ENCODE measurements around the gene ANP32A. TPM values are rescaled to one million over a fixed set of nuclear protein-coding genes. Genes with fewer than 3 reads are reported as not detected.

Gene ANP32A
- total RNA-seq, 1 donor from 2014 or later: 333 TPM

DNA sequence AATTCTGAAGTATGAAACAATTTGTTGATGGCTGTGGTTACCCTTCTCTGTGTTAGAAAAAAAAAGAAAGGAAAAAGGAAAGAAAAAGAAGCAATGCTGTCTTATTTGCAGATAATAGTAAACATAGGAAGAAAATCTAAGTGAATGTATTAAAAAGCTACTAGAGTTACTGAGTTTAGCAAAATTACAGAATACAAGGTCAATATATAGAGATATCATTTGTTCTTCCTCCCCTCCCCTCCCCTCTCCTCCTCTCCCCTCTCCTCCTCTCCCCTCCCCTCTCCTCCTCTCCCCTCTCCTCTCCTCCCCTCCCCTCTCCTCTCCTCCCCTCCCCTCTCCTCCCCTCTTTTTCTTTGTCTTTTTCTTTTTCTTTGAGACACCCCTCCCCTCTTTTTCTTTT, 69.1 kb downstream of the ANP32A start:
- Histone ChIP-seq H3K4me2 (no peak overlapping the region), H3K9me3 (ENCODE audit: low read depth) (no peaks in the 10 kb centered on the region), H4K20me1 (ENCODE audit: low read depth) (no peaks in the 10 kb centered on the region), H3K27ac (no peak overlapping the region), H3K27me3 (no peaks in the 10 kb centered on the region), H3K9ac (no peak overlapping the region), H3K79me2 (ENCODE audit: low read depth) (no peaks in the 10 kb centered on the region), H2AFZ (replicated peaks) (no peak overlapping the region), H3K36me3 (no peaks in the 10 kb centered on the region), H3K4me3 (no peak overlapping the region), H3K4me1 (no peaks in the 10 kb centered on the region), H3F3A (ENCODE audit: low read depth) (no peaks in the 10 kb centered on the region)
- H3K4me3 Mint-ChIP-seq: no peak overlapping the region
- H3K27ac Mint-ChIP-seq: no peak overlapping the region
- no peak for TF ChIP-seq CTCF (IDR thresholded peaks at IDR 0.05)
- TF ChIP-seq EZH2 (IDR thresholded peaks at IDR 0.05): no peak
- TF ChIP-seq EZH2phosphoT487 (IDR thresholded peaks at IDR 0.05): no peak
- H3K4me1 Mint-ChIP-seq: no peaks in the 10 kb centered on the region
- peaks cover 4% of the 10 kb centered on the region for H3K9me3 Mint-ChIP-seq
- no peak for DNase-seq (ENCODE audit: low spot score)
- no peaks in the 10 kb centered on the region for H3K27me3 Mint-ChIP-seq (ENCODE audit: insufficient read depth, low read depth)
- H3K36me3 Mint-ChIP-seq: no peaks in the 10 kb centered on the region

DNA sequence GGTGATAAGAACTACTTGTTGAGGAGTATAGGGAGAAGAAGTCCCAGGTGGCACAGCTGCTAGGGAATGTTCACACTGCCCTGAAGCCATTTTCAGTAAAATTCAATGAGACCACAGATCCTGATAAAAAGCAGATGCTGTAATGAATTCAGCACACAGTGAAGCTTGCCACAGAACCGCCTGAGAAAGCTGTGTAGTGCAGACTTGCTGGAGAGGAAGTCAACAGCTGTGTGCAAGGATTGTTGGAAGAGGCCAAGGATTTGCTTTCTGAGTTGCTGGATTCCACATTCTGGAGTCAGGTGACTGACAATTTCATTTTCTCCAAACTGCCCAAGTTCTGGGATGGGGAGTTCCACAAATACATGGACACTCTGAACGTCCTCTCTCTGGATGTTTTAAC, 70.9 kb downstream of the ANP32A start:
- Mint-ChIP-seq H3K27me3 (ENCODE audit: insufficient read depth, low read depth) (no peaks in the 10 kb centered on the region), H3K36me3 (no peaks in the 10 kb centered on the region), H3K9me3 (peaks cover 4% of the 10 kb centered on the region), H3K4me3 (no peak overlapping the region), H3K27ac (no peak overlapping the region), H3K4me1 (no peaks in the 10 kb centered on the region)
- Histone ChIP-seq H3K4me3 (no peak overlapping the region), H3K4me1 (no peaks in the 10 kb centered on the region), H3K4me2 (no peak overlapping the region), H3F3A (ENCODE audit: low read depth) (no peaks in the 10 kb centered on the region), H3K9ac (no peak overlapping the region), H3K27me3 (no peaks in the 10 kb centered on the region), H4K20me1 (ENCODE audit: low read depth) (no peaks in the 10 kb centered on the region), H3K36me3 (no peaks in the 10 kb centered on the region), H3K79me2 (ENCODE audit: low read depth) (no peaks in the 10 kb centered on the region), H2AFZ (replicated peaks) (no peak overlapping the region), H3K27ac (no peak overlapping the region), H3K9me3 (ENCODE audit: low read depth) (no peaks in the 10 kb centered on the region)
- no peak for DNase-seq (ENCODE audit: low spot score)
- TF ChIP-seq CTCF (IDR thresholded peaks at IDR 0.05): no peak
- no peak for TF ChIP-seq EZH2 (IDR thresholded peaks at IDR 0.05)

DNA sequence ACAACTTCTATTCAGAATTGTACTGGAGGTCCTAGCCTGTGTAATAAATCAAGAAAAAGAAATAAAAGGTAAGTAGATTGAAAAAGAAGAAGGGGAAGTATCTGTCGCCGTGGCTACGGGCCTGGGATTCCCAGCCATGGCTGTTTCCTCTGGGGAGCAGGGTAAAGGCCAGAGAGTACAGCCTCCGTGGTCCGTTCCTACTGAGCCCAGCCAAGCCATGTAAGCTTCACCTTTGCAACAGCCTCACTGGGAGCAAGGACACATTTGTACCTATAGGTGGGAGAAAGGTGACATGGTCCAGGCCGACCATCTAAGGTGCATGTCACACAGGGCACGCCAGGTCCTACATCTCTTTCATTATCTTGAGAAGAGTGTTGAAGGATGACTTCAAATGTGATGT, 71.3 kb downstream of the ANP32A start:
- Histone ChIP-seq H3K4me1 (no peaks in the 10 kb centered on the region), H2AFZ (replicated peaks) (no peak overlapping the region), H3K9me3 (ENCODE audit: low read depth) (no peaks in the 10 kb centered on the region), H3K27ac (no peak overlapping the region), H4K20me1 (ENCODE audit: low read depth) (no peaks in the 10 kb centered on the region), H3K27me3 (no peaks in the 10 kb centered on the region), H3F3A (ENCODE audit: low read depth) (no peaks in the 10 kb centered on the region), H3K36me3 (no peaks in the 10 kb centered on the region), H3K9ac (no peak overlapping the region), H3K4me3 (no peak overlapping the region), H3K4me2 (no peak overlapping the region), H3K79me2 (ENCODE audit: low read depth) (no peaks in the 10 kb centered on the region)
- Mint-ChIP-seq H3K36me3 (no peaks in the 10 kb centered on the region), H3K27ac (no peak overlapping the region), H3K9me3 (peaks cover 4% of the 10 kb centered on the region), H3K4me1 (no peaks in the 10 kb centered on the region), H3K4me3 (no peak overlapping the region), H3K27me3 (ENCODE audit: insufficient read depth, low read depth) (no peaks in the 10 kb centered on the region)
- no peak for DNase-seq (ENCODE audit: low spot score)
- TF ChIP-seq EZH2 (IDR thresholded peaks at IDR 0.05): no peak
- no peak for TF ChIP-seq EZH2phosphoT487 (IDR thresholded peaks at IDR 0.05)
- no peak for TF ChIP-seq CTCF (IDR thresholded peaks at IDR 0.05)

GRCh38 chr15:68743256-68743655, 77.4 kb downstream of the ANP32A start:
- H3F3A ChIP-seq (ENCODE audit: low read depth): no peaks in the 10 kb centered on the region
- no peaks in the 10 kb centered on the region for H4K20me1 ChIP-seq (ENCODE audit: low read depth)
- no peak overlapping the region for H3K4me2 ChIP-seq
- H3K79me2 ChIP-seq (ENCODE audit: low read depth): no peaks in the 10 kb centered on the region
- Mint-ChIP-seq H3K4me3 (no peak overlapping the region), H3K9me3 (no peaks in the 10 kb centered on the region), H3K4me1 (no peaks in the 10 kb centered on the region), H3K36me3 (no peaks in the 10 kb centered on the region), H3K27me3 (ENCODE audit: insufficient read depth, low read depth) (peaks cover 2% of the 10 kb centered on the region), H3K27ac (no peak overlapping the region)
- H3K9ac ChIP-seq: no peak overlapping the region
- no peak for DNase-seq (ENCODE audit: low spot score)
- H2AFZ ChIP-seq (replicated peaks): no peak overlapping the region
- H3K27me3 ChIP-seq: no peaks in the 10 kb centered on the region
- H3K4me3 ChIP-seq: no peak overlapping the region
- no peaks in the 10 kb centered on the region for H3K4me1 ChIP-seq
- H3K9me3 ChIP-seq (ENCODE audit: low read depth): no peaks in the 10 kb centered on the region
- no peaks in the 10 kb centered on the region for H3K36me3 ChIP-seq
- TF ChIP-seq EZH2 (IDR thresholded peaks at IDR 0.05) (no peak), CTCF (IDR thresholded peaks at IDR 0.05) (no peak), EZH2phosphoT487 (IDR thresholded peaks at IDR 0.05) (no peak)
- H3K27ac ChIP-seq: no peak overlapping the region

Data from neural progenitor cell (in vitro differentiated cells).